ENCODE results near the gene GALNT15.

GALNT15 gene, protein sequence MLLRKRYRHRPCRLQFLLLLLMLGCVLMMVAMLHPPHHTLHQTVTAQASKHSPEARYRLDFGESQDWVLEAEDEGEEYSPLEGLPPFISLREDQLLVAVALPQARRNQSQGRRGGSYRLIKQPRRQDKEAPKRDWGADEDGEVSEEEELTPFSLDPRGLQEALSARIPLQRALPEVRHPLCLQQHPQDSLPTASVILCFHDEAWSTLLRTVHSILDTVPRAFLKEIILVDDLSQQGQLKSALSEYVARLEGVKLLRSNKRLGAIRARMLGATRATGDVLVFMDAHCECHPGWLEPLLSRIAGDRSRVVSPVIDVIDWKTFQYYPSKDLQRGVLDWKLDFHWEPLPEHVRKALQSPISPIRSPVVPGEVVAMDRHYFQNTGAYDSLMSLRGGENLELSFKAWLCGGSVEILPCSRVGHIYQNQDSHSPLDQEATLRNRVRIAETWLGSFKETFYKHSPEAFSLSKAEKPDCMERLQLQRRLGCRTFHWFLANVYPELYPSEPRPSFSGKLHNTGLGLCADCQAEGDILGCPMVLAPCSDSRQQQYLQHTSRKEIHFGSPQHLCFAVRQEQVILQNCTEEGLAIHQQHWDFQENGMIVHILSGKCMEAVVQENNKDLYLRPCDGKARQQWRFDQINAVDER

GRCh38 chr3:16174389-16174788, at the start of gene GALNT15:
Gene GALNT15, plus strand, starts transcription at chr3:16174680. Its CDS starts 472 bp downstream, at chr3:16175152.
- no peak for DNase-seq (ENCODE audit: low spot score)

GRCh38 chr3:16126634-16127033, 47.8 kb upstream of the GALNT15 start:
- no peak for DNase-seq (ENCODE audit: low spot score)

DNA sequence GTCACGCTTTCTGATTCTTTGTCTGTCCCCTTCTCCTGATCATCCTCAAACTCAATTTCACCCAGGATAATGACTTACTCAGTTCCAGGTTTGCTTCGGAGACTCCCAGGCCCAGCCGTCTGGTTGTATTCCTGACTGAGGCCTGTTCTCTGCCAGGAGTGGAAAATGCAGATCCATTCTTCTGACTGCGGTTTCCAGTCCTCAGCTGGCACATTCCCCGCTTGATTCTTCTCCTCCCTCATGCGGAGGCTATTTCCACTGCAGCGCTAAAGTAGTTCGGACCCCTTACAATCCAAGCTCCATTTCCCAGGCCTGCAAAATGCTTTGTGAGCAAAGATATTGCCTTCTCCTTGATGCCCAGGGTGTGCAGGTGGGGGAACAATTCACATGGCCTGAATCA, 47.2 kb upstream of the GALNT15 start:
- DNase-seq (ENCODE audit: low spot score), result no peak

DNA sequence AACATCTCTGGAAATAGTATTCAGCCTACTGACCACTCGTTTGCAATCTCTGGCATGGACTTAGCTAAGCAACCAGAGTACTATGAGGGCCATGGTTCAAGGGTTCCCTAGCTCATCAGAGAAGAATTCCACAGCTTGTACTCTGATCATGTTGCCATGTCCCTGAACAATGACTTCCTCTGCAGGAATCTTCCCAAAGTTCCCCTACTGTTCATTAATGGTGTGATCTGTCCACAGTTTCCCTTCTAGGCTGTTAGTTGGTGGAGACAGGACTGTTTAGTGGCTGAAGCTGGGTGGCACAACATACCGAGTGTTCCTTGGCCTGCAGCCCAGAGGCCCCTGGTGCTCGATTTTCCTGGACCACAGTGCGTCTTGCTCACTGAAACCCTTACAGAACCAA, 44.4 kb upstream of the GALNT15 start:
- DNase-seq (ENCODE audit: low spot score), result no peak

DNA sequence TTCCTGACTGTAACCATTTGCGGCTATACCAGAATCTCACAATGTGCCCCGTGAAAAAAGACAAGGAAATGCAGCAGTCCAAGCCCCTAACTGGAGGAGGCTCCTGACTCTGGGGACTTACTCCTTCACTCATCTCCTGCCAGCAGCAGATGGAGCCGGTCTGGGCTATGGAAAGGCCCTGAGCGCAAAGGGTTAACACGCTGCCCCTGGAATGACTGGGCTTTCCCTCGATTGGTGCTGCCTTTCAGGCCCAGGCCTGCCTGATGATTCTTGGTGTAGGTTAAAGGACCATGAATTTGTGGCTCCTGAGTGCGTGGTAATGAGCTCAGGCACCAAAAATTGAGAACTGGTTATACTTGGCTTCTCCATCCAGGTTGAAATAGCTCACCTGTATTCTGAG, 42.3 kb upstream of the GALNT15 start:
- DNase-seq (ENCODE audit: low spot score), result no peak

DNA sequence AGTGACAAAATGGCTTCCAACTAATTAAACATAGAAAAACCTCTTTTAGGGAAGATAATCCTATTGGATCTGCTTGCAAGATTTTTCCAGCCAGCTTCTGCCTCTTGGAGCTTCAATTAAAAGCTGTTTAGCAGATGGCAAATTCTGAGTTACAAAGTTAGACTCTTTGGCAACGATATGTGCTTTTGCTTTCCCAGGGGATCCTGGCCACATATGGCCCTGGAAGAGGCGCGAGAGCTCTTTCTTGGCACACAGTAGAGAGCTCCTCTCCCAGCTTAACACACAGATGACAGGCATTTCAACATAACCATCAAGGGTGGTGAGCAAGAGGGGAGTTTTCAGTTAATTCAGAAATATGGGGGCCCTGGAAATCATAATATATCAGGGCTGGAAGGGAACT, 41.6 kb upstream of the GALNT15 start:
- DNase-seq (ENCODE audit: low spot score), result no peak

DNA sequence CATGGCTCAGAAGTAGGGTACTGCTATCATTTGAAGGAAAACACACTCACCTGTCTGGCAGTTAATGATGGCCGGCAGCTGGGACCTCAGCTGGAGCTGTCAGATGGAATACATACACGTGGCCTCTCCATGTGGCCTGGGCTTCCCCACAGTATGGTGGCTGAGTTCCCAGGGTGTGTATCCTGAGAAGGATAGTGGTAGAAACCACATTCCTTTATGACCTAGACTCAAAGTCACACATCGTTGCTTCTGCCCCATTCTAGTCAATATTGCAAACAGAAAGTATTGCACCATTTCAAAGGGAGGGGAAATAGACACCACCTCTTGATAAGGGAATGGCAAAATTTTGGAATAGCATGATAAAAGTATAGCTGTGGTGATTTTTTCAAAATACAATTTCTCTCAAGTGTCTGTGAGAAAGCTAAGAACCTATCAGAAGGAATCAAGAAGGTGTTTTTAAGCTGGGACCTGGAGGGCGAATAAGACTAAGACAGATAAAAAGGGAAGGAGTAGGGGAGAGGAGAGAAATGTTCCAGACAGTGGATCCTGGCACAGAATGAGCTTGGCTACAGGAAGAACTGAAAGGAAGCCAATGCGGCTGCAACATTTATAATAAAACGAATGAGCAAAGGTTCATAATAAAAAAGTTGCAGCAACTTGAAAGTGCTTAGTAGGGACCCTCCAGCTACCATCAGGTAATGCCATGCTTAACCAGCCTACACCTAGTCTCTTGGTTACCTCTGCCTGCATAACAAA, 40.1 kb upstream of the GALNT15 start:
- DNase-seq (ENCODE audit: low spot score), result no peak

- no peak for DNase-seq (ENCODE audit: low spot score)
These were observed 38.4 kb upstream of the GALNT15 start for GRCh38 chr3:16136055-16136454.

DNA sequence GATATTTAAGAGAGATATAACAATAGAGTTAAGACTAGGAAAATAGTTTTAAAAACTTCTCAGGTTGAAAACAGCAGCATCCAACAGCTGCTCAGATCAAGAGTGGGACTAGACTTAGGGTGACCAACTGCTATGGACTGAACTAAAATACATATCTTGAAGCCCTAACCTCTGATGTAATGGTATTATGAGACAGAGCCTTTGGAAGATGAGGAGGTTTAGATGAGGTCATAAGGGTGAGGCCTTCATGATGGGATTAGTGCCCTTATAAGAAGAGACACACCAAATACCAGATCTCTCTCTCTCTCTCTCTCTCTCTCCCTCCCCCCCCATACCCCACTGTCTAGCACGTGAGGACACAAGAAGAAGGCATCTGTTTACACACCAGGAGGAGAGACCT, 37.4 kb upstream of the GALNT15 start:
- no peak for DNase-seq (ENCODE audit: low spot score)

- DNase-seq (ENCODE audit: low spot score), result no peak
These were observed 36.5 kb upstream of the GALNT15 start for GRCh38 chr3:16137977-16138376.

GRCh38 chr3:16140116-16140893, 34.2 kb upstream of the GALNT15 start:
- DNase-seq (ENCODE audit: low spot score), result no peak

- no peak for DNase-seq (ENCODE audit: low spot score)
These were observed 33.6 kb upstream of the GALNT15 start for GRCh38 chr3:16140894-16141285.

DNA sequence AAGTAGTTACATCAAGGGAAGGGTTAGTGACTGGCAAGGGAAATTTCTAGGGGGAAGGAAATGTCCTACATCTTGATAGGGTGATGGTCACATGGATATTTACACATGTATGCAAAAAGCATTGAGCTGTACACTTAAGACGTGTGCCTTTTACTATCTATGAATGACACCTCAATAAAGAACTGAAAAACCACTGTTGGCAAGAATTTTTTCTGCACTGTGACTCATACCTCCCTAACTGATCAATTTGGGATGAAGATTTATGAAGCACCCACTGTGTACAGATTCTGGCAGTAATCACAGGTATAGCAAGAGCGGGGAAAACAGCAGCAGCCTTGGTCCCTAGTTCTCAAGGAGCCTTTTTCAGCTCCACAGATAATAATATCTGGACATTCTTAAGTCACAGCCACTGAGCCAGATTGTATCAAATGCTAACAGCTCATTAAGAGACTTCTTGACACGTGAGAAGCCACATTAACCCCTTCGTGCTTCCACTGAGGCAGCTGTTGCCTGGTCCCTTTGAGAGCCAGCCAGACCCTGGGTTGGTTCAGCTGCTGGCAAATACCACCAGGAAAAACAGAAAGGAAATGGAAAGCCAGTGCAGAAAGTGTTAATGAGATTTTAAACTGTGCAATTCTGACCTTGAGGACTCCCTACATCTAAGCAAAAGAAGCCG, 32.0 kb upstream of the GALNT15 start:
- DNase-seq (ENCODE audit: low spot score), result no peak

- DNase-seq (ENCODE audit: low spot score), result no peak
These were observed 30.5 kb upstream of the GALNT15 start for GRCh38 chr3:16143861-16144447.

DNA sequence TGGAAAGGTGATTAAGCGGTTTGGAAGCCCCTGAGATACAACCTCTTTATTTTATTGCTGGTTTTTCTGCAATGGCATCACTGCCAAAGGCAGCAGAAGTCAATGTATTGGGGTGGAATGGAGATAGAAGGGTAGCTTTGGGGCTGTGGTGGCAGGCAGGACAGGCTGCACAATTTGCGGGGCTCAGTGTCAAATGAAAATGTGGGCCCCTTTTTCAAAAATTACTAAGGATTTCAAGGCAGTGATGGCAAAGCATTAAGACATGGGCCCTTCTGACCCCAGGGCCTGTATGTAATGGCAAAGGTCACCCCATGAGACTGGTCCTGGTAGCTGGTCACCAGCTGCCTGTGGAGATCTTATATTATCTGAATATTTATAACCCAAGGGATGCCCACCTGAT, 29.3 kb upstream of the GALNT15 start:
- no peak for DNase-seq (ENCODE audit: low spot score)

GRCh38 chr3:16146015-16146730, 28.3 kb upstream of the GALNT15 start:
- no peak for DNase-seq (ENCODE audit: low spot score)

DNA sequence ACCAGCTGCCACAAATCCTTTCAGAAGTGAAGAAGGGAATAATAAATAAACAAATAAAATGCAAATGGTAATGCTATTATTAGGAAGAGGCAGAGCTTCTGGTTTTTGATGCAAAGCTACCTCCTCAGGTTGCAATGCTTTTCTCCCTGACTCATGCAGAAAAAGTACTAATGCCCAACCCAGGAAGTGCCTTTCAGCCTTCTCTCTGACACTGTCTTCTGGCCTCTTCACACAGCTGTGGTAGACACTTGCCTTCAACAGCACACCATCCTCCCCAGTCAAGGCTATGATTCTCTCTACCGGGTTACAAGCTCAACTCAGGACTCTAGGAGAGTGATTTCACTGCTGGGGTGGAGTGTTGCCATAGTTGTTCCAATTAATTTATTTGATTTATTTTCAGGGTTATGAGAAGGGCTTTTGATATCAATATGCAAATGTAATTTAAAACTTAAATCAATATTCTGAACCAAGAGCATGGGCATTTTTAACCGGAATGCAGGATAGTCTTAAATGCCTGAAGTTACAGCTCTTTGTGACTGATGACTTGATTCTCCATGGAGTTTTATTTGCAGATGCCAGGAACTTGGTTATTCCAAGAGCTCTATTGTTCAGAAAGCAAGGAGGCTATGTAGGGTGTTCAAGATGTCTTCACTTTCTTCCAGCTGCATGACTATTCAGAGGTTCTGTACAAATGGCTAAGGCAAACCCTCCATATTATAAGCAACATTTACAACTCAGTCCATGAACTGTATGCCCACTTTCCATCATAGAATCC, 27.1 kb upstream of the GALNT15 start:
- DNase-seq (ENCODE audit: low spot score), result no peak

GRCh38 chr3:16148213-16148612, 26.3 kb upstream of the GALNT15 start:
- no peak for DNase-seq (ENCODE audit: low spot score)

DNA sequence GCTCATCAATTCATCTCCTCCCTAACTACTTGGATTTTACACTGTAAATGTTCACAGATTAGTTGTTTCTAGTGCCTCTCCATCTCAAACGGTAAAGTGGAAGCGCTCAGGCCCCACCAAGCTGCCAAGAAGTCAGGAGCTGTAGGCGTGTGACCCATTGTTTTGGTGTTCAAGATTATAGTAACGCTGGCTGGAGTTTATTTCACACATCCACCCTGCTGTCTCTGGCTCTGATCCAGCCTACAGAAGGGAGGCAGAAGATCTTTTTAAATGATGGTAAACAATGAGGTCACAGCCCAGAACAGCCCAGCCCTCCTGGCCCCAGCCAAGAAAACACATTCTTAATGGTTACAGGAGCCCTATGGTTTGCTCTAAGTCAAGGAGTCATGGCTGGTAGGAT, 25.7 kb upstream of the GALNT15 start:
- DNase-seq (ENCODE audit: low spot score), result no peak

GRCh38 chr3:16150285-16150684, 24.2 kb upstream of the GALNT15 start:
- no peak for DNase-seq (ENCODE audit: low spot score)

Measured in HuH-7 (cell line).